Suprapubic skin (tissue), 4 donors: ENCODE measurements around the gene RRP1B.

Source experiments
- EP300 ChIP-seq: sonication (generic); formaldehyde crosslinking; IDR thresholded peaks from one replicate; pipeline ENCODE4 v1.6.1; 2017; ENCODE audit warnings: antibody characterized with exemption
- POLR2A ChIP-seq, 2 donors: fragments of 450-650 bp; IDR thresholded peaks; one replicate each; pipeline ENCODE4 v1.6.1; 2017; ENCODE audit warnings: antibody characterized with exemption in 2 of 2, mild to moderate bottlenecking in 2 of 2, moderate library complexity in 2 of 2
- POLR2AphosphoS5 ChIP-seq, 3 donors: sonication (generic); formaldehyde crosslinking; IDR thresholded peaks; one replicate each; pipeline ENCODE4 v1.6.1; 2017; ENCODE audit warnings: antibody characterized with exemption in 3 of 3
- TF ChIP-seq, protein P1 (sequence below), 2 donors: fragments of 200-600 bp in 1 of 2; fragments of 450-650 bp in 1 of 2; sonication (generic) in 1 of 2; IDR thresholded peaks; one replicate each; pipeline ENCODE4 v1.5.1; 2016 to 2019; ENCODE audit warnings: antibody characterized with exemption in 2 of 2, mild to moderate bottlenecking in 1 of 2, moderate library complexity in 1 of 2

DNA sequence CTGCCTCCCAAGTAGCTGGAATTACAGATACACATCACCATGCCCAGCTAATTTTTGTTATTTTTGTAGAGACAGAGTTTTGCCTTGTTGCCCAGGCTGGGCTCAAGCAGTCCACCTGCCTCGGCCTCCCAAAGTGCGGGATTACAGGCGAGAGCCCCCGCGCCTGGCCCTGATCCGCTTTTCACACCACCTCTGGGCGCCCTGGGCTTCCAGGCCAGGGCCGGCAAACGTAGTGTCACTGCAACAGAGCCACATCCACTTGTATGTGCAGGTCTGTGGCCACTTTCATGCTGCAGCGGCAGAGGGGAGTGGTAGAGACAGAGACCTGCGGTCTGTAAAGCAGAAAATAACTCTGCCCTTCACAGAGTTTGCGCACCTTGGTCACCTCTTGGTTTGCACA lies 29.5 kb downstream of the RRP1B start:
- no peak for TF ChIP-seq POLR2A (IDR thresholded peaks at IDR 0.05)
- TF ChIP-seq, protein P1, sequence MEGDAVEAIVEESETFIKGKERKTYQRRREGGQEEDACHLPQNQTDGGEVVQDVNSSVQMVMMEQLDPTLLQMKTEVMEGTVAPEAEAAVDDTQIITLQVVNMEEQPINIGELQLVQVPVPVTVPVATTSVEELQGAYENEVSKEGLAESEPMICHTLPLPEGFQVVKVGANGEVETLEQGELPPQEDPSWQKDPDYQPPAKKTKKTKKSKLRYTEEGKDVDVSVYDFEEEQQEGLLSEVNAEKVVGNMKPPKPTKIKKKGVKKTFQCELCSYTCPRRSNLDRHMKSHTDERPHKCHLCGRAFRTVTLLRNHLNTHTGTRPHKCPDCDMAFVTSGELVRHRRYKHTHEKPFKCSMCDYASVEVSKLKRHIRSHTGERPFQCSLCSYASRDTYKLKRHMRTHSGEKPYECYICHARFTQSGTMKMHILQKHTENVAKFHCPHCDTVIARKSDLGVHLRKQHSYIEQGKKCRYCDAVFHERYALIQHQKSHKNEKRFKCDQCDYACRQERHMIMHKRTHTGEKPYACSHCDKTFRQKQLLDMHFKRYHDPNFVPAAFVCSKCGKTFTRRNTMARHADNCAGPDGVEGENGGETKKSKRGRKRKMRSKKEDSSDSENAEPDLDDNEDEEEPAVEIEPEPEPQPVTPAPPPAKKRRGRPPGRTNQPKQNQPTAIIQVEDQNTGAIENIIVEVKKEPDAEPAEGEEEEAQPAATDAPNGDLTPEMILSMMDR (IDR thresholded peaks at IDR 0.05), result no peak
- TF ChIP-seq POLR2AphosphoS5 (IDR thresholded peaks at IDR 0.05), result no peak
- no peak for TF ChIP-seq EP300
